IPS-18c (cell line): Measurements from ENCODE around the gene FZR1.
"Not testable (repeated sequence)": the region's sequence is repeated elsewhere in the genome, so short reads cannot be mapped to it uniquely, and the experiment has no call there.

Experiments used
- H3K4me3 ChIP-seq: 2 replicates; pipeline ENCODE4 v1.7.0; 2013; ENCODE audit warnings: low read depth, mild to moderate bottlenecking, low read length, moderate library complexity; ENCODE audit not compliant: insufficient read depth
- H3K9me3 ChIP-seq: one replicate; pipeline ENCODE4 v1.6.1; 2013; ENCODE audit warnings: mild to moderate bottlenecking, low read length, moderate library complexity; ENCODE audit not compliant: control insufficient read depth, insufficient read depth

FZR1 gene

GRCh38 chr19:3546119-3546518 is 40.0 kb downstream of the FZR1 start:
- H3K9me3 ChIP-seq = no peaks in the 10 kb centered on the region

GRCh38 chr19:3547301-3547731 is 41.2 kb downstream of the FZR1 start:
- Histone ChIP-seq H3K9me3 (no peaks in the 10 kb centered on the region), H3K4me3 (no peak overlapping the region)

More at GRCh38 chr19:3546119-3546518, 40.0 kb downstream of the FZR1 start:
- H3K4me3 ChIP-seq = no peak overlapping the region

- H3K4me3 ChIP-seq = no peak overlapping the region
- no peaks in the 10 kb centered on the region for H3K9me3 ChIP-seq
Measured at GRCh38 chr19:3547767-3548282, 41.7 kb downstream of the FZR1 start.

- Histone ChIP-seq H3K9me3 (no peaks in the 10 kb centered on the region), H3K4me3 (no peak overlapping the region)
Measured at GRCh38 chr19:3548606-3549005, 42.5 kb downstream of the FZR1 start.

GRCh38 chr19:3549816-3550215 is 43.7 kb downstream of the FZR1 start:
- Histone ChIP-seq H3K4me3 (no peak overlapping the region), H3K9me3 (no peaks in the 10 kb centered on the region)

- Histone ChIP-seq H3K4me3 (no peak overlapping the region), H3K9me3 (no peaks in the 10 kb centered on the region)
Measured at GRCh38 chr19:3550947-3551791, 45.1 kb downstream of the FZR1 start.

GRCh38 chr19:3551792-3552095 is 45.6 kb downstream of the FZR1 start:
- H3K9me3 ChIP-seq = no peaks in the 10 kb centered on the region
- H3K4me3 ChIP-seq = no peak overlapping the region

- H3K4me3 ChIP-seq = no peak overlapping the region
- no peaks in the 10 kb centered on the region for H3K9me3 ChIP-seq
Measured at GRCh38 chr19:3554254-3555083, 48.4 kb downstream of the FZR1 start.

GRCh38 chr19:3555653-3556422 is 49.7 kb downstream of the FZR1 start:
- Histone ChIP-seq H3K4me3 (peak overlapping the region; percentile 1; the same call in 1 of the 2 replicates), H3K9me3 (no peaks in the 10 kb centered on the region)

GRCh38 chr19:3556423-3556977 is 50.4 kb downstream of the FZR1 start:
- Histone ChIP-seq H3K9me3 (no peaks in the 10 kb centered on the region), H3K4me3 (peak overlapping the region; percentile 77)

GRCh38 chr19:3556978-3557460 is 50.9 kb downstream of the FZR1 start:
- no peaks in the 10 kb centered on the region for H3K9me3 ChIP-seq
- H3K4me3 ChIP-seq = peak overlapping the region; percentile 77

- Histone ChIP-seq H3K4me3 (peak within 1 kb of the TSS; percentile 79), H3K9me3 (no peaks in the 10 kb centered on the region)
Measured at GRCh38 chr19:3557461-3558248, 51.5 kb downstream of the FZR1 start, which contains the start of gene MFSD12. Gene MFSD12, minus strand, starts transcription at chr19:3557586. Its CDS starts 183 bp downstream, at chr19:3557403.

GRCh38 chr19:3563709-3564524 is 57.8 kb downstream of the FZR1 start:
- Histone ChIP-seq H3K9me3 (peaks cover 2% of the 10 kb centered on the region), H3K4me3 (no peak overlapping the region)

- no peak overlapping the region for H3K4me3 ChIP-seq
- peaks cover 2% of the 10 kb centered on the region for H3K9me3 ChIP-seq
Measured at GRCh38 chr19:3565139-3565538, 59.0 kb downstream of the FZR1 start.

GRCh38 chr19:3570042-3570441 is 63.9 kb downstream of the FZR1 start:
- not testable (repeated sequence) for H3K9me3 ChIP-seq, H3K4me3 ChIP-seq
